ENCODE results near the gene JMJD1C.

JMJD1C gene

DNA sequence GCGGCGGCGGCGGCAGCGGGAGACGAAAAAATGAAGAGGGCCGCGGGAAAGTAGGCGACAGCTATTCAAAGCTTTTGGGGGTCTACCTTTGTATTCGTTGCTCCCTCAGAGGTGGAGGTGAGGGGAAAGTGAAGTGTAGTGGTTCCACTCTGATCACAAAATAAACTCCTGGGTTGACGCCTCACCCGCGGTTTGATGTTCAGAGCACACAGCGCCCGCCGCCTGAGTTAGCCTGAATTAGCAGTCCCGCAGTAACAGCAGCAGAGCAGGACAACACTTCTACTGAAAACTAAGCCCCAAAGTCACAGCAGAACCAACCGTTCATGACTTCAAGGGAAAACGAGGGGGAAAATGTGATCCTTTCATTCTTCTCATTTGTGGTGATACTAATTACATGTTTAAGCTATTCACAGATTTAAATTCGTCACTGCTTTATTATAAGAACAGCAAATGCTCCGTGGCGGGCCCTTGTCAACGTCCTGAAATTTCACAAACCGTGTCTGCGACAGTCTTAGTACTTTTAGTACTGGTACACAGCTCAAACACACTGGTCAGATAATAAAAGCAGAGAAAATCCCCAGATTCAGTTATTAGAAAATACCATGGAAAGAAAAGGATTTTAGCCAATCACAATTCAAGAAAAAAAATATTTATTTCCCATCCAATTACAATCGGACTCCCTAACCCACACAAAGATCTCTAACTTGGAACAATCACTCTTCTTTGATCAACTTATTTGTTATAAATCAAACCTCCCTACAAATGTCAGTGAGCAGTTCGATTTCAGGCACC, 563 bp upstream of the JMJD1C start:
- Mint-ChIP-seq H3K4me1 (peaks cover 23% of the 10 kb centered on the region), H3K27ac (peak overlapping the region; percentile 95), H3K4me3 (peak overlapping the region; percentile 97), H3K9me3 (no peaks in the 10 kb centered on the region), H3K27me3 (no peaks in the 10 kb centered on the region), H3K36me3 (no peaks in the 10 kb centered on the region)
- DNase-seq (ENCODE audit: low spot score in 2 of 2) = no peak
- peak; percentile 54 for ATAC-seq (ENCODE audit: low read depth)

DNA sequence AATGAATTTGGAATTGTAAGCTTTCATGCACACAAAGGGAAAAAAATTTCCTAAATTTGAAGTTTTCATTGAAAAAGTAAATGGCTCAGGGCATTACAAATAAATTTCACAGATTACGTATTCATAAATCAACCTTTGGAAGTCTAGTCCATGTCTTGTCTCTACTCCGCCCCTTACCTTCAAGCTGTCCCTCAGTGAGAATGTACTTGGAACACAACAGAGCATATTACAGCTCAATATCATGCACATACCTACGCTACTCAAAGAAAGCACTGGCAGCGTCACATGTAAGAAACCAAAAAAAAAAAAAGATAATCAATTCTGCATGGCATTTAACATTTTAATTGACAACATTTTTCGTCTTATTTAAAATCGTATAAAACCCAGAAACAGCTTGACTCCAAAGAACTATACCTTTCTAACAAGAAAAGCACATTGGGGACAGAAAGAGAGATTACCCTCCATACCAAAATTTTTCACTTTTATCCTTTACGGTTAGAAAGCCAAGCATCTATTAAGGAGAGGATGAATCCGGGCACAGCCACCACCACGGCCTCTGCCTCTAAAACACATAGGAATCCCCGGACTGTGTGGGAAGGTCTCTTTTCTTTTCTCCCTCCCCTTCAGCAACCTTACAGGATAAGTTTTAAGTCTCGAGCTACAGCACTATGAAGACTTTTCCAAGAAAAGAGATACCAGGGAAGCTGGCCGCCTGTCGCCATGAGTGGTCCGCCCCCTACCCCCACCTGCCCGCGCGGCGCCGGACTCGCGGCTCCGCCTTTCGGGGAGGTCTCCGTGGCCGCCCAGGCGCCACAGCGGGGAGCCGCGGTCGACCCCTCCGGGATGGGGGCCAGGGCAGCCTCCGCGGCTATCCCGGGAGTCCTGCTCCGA, 1.1 kb downstream of the JMJD1C start:
- Mint-ChIP-seq H3K27ac (no peak overlapping the region), H3K4me1 (peaks cover 16% of the 10 kb centered on the region)

GRCh38 chr10:63462442-63462841, 3.3 kb downstream of the JMJD1C start:
- no peak overlapping the region for H3K27ac Mint-ChIP-seq
- H3K4me1 Mint-ChIP-seq = peaks cover 17% of the 10 kb centered on the region
- H3K4me3 Mint-ChIP-seq = no peak overlapping the region
- DNase-seq (ENCODE audit: low spot score in 2 of 2) (no peak), ATAC-seq (ENCODE audit: low read depth) (no peak)
- H3K27me3 Mint-ChIP-seq = no peaks in the 10 kb centered on the region
- no peaks in the 10 kb centered on the region for H3K36me3 Mint-ChIP-seq
- H3K9me3 Mint-ChIP-seq = no peaks in the 10 kb centered on the region

More for the DNA sequence above, 1.1 kb downstream of the JMJD1C start:
- DNase-seq (ENCODE audit: low spot score in 2 of 2) = no peak
- peak; percentile 33 for ATAC-seq (ENCODE audit: low read depth)
- Mint-ChIP-seq H3K36me3 (no peaks in the 10 kb centered on the region), H3K27me3 (no peaks in the 10 kb centered on the region), H3K4me3 (peak overlapping the region; percentile 97), H3K9me3 (no peaks in the 10 kb centered on the region)

- ATAC-seq (ENCODE audit: low read depth) = no peak
- Mint-ChIP-seq H3K4me1 (peaks cover 11% of the 10 kb centered on the region), H3K27ac (no peak overlapping the region), H3K36me3 (peaks cover 6% of the 10 kb centered on the region), H3K27me3 (no peaks in the 10 kb centered on the region), H3K4me3 (no peak overlapping the region), H3K9me3 (no peaks in the 10 kb centered on the region)
- DNase-seq (ENCODE audit: low spot score in 2 of 2) = no peak
Measured at GRCh38 chr10:63458177-63458576, 7.6 kb downstream of the JMJD1C start.

DNA sequence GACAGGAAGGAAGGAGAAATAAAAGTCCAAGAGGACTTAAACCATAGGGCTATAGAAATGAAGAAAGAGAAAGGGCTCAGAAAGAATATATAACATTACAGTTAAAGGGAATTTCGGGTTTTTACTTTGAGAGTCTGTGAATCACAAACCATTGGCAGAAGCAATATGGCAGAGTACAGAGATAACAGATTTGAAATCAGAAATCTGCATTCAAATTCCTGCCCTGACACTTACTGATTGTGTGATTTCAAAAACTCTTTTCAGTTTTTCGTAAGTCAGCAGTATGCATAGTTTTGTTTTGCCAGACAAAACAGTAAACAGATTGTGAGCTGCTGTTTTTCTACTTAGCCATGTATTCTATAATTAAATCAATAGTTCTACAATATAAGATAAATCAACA, 8.2 kb downstream of the JMJD1C start:
- ATAC-seq (ENCODE audit: low read depth) (no peak), DNase-seq (ENCODE audit: low spot score in 2 of 2) (no peak)
- Mint-ChIP-seq H3K4me1 (peaks cover 11% of the 10 kb centered on the region), H3K27ac (no peak overlapping the region), H3K4me3 (no peak overlapping the region), H3K27me3 (no peaks in the 10 kb centered on the region), H3K9me3 (no peaks in the 10 kb centered on the region), H3K36me3 (peaks cover 6% of the 10 kb centered on the region)

GRCh38 chr10:63456437-63457210, 9.2 kb downstream of the JMJD1C start:
- DNase-seq (ENCODE audit: low spot score in 2 of 2) (no peak), ATAC-seq (ENCODE audit: low read depth) (no peak)
- no peaks in the 10 kb centered on the region for H3K27me3 Mint-ChIP-seq
- H3K36me3 Mint-ChIP-seq = peaks cover 7% of the 10 kb centered on the region
- H3K4me3 Mint-ChIP-seq = no peak overlapping the region
- peaks cover 16% of the 10 kb centered on the region for H3K4me1 Mint-ChIP-seq
- H3K27ac Mint-ChIP-seq = no peak overlapping the region
- no peaks in the 10 kb centered on the region for H3K9me3 Mint-ChIP-seq

DNA sequence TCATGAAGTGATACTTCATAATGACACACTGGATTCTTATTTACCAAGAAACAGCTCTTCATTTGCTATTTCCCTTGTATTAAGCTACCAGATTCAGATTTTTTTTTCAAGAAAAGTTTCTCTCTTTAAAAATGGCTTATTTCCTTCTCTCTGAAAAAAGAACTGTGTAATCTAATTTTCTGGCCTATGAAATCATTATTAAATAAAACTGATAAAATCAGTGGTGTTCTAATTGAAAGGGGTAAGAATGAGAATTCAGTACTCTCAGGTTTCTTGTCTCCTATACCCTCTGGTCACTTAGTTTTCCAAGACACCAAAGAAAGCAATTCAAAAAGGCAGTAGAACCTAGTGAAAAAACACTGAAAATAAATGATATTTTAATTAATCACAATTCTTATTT, 10.3 kb downstream of the JMJD1C start:
- H3K27ac Mint-ChIP-seq = no peak overlapping the region
- no peaks in the 10 kb centered on the region for H3K9me3 Mint-ChIP-seq
- no peaks in the 10 kb centered on the region for H3K27me3 Mint-ChIP-seq
- H3K36me3 Mint-ChIP-seq = peaks cover 7% of the 10 kb centered on the region
- ATAC-seq (ENCODE audit: low read depth) = no peak
- no peak overlapping the region for H3K4me3 Mint-ChIP-seq
- no peak for DNase-seq (ENCODE audit: low spot score in 2 of 2)
- H3K4me1 Mint-ChIP-seq = peaks cover 18% of the 10 kb centered on the region

DNA sequence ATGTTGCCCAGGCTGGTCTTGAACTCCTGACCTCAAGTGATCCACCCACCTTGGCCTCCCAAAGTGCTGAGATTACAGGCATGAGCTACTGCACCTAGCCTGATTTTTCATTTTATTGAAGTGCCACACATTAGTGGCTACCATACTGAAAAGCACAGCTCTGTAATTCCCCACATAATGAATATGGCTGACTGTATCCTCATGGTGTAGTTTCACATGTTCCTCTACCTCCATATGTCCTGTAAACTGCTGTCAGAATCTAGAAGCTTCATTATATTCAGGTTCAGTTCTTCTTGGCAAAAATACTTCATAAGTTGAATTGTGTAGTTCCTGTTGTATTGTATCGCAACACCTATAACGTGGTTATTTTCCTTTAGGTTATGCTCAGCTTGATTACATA, 11.1 kb downstream of the JMJD1C start:
- Mint-ChIP-seq H3K27ac (no peak overlapping the region), H3K4me3 (no peak overlapping the region), H3K9me3 (no peaks in the 10 kb centered on the region), H3K4me1 (peaks cover 24% of the 10 kb centered on the region), H3K36me3 (peaks cover 10% of the 10 kb centered on the region), H3K27me3 (no peaks in the 10 kb centered on the region)
- DNase-seq (ENCODE audit: low spot score in 2 of 2) (no peak), ATAC-seq (ENCODE audit: low read depth) (no peak)

DNA sequence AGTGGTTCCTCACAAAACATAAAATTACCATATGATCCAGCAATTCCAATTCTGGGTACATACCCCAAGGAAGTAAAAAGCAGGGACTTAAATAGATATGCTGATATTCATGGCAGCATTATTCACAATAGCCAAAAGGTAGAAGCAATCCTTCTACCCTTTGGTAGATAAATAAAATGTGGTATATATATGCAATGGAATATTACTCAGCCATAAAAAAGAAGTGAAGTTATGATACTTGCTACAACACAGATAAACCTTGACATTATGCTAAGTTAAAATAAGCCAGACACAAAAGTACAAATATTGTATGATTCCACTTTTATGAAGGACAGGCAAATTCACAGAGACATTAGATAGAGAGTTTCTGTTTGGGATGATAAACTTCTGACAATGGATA, 13.3 kb downstream of the JMJD1C start:
- Mint-ChIP-seq H3K27me3 (no peaks in the 10 kb centered on the region), H3K4me3 (no peak overlapping the region), H3K4me1 (peaks cover 26% of the 10 kb centered on the region), H3K27ac (no peak overlapping the region), H3K36me3 (peaks cover 10% of the 10 kb centered on the region), H3K9me3 (no peaks in the 10 kb centered on the region)
- ATAC-seq (ENCODE audit: low read depth) (no peak), DNase-seq (ENCODE audit: low spot score in 2 of 2) (no peak)

DNA sequence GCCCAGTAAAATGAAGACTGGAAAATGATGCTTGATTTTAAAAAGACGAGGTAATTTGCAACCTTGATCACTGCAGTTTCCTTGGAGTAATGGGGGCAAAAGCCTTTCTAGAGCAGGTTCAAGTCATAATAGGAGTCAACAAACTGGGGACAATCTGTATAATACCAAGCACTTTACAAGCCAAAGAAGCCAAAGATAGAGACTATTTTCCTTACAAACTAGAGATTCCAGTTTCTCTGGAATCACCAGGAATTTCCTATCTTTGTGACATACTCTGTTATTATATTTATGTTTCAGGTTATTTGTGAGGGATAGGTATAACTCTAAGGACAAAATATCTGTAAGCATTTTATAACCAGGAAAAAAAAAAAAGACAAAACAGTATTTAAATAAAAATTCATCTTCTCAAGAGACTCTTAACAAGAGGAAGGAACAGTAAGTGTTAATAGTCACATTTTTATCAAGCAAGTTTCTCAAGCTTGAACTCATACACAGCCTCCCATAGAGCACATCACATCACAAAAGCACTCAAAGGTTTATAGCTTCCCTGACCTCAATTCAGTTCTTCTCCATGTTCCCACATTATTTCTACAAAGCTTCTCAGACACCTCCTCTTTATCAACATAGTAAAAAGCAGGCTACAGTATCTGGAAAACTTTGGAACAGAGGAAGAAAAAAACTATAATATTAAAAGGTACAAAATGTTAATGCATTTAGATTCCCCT, 18.9 kb downstream of the JMJD1C start:
- Mint-ChIP-seq H3K4me1 (peaks cover 26% of the 10 kb centered on the region), H3K36me3 (peaks cover 6% of the 10 kb centered on the region), H3K9me3 (no peaks in the 10 kb centered on the region), H3K27me3 (no peaks in the 10 kb centered on the region), H3K4me3 (no peak overlapping the region), H3K27ac (no peak overlapping the region)
- DNase-seq (ENCODE audit: low spot score in 2 of 2) (no peak), ATAC-seq (ENCODE audit: low read depth) (no peak)

DNA sequence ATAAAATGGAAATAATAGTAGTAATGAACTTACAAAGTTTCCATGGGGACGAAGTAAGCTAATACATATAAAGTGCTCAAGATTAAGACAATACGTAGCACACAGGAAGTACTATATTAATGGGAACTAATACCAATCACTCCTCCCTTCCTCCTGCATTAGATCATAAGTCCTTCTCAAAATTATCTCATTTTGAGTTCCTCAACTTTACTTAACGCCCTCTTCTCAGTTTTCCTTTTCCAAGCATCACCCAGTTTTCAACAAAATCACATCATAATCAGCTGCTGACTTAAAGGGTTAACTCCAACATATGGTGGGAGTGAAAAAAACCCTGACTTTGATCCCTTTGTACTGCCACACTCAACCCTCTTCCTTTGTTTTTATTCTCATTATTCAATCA, 24.4 kb downstream of the JMJD1C start:
- Mint-ChIP-seq H3K9me3 (no peaks in the 10 kb centered on the region), H3K27ac (no peak overlapping the region), H3K4me1 (peaks cover 22% of the 10 kb centered on the region), H3K36me3 (peaks cover 3% of the 10 kb centered on the region), H3K4me3 (no peak overlapping the region), H3K27me3 (no peaks in the 10 kb centered on the region)
- DNase-seq (ENCODE audit: low spot score in 2 of 2) (no peak), ATAC-seq (ENCODE audit: low read depth) (no peak)

GRCh38 chr10:63439607-63440006, 26.2 kb downstream of the JMJD1C start:
- peaks cover 19% of the 10 kb centered on the region for H3K4me1 Mint-ChIP-seq
- H3K27me3 Mint-ChIP-seq = no peaks in the 10 kb centered on the region
- DNase-seq (ENCODE audit: low spot score in 2 of 2) (no peak), ATAC-seq (ENCODE audit: low read depth) (no peak)
- H3K27ac Mint-ChIP-seq = no peak overlapping the region
- no peak overlapping the region for H3K4me3 Mint-ChIP-seq
- no peaks in the 10 kb centered on the region for H3K36me3 Mint-ChIP-seq
- H3K9me3 Mint-ChIP-seq = no peaks in the 10 kb centered on the region

Data from memory B cell (primary cell).